NB4 (cell line): ENCODE measurements around the gene PARP1.

ENCODE experiments used
- MYC ChIP-seq: IDR thresholded peaks from 2 replicates; pipeline ENCODE4 v1.6.1; 2011; ENCODE audit warnings: low read depth, low read length
- POLR2A ChIP-seq: IDR thresholded peaks from 2 replicates; pipeline ENCODE4 v1.6.1; 2011; ENCODE audit warnings: mild to moderate bottlenecking; ENCODE audit not compliant: insufficient read length; ENCODE audit errors: extremely low read depth
- TF ChIP-seq, protein P1 (sequence below): IDR thresholded peaks from one replicate; pipeline ENCODE4 v1.5.1; 2012; ENCODE audit warnings: low read depth, low read length

DNA sequence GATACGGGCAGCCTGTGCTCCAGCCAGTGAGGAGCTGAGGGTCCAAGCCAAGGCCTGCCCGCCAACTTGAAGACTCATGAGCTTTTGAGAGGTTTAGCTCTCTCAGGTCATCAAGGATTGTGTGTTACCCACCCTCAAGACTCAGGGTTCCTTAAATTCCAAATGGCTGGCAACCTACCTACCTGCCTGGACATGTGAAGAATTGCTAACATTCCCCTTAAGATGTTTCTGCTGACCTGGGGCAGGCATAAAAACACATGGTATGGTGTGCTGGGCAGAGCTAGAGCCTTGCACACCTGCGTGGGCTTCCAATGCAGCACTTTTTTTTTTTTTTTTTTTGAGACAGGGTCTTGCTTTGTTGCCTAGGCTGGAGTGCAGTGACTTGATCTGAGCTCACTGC is 17.2 kb downstream of the PARP1 start:
- TF ChIP-seq POLR2A, result no peak
- TF ChIP-seq, protein P1, sequence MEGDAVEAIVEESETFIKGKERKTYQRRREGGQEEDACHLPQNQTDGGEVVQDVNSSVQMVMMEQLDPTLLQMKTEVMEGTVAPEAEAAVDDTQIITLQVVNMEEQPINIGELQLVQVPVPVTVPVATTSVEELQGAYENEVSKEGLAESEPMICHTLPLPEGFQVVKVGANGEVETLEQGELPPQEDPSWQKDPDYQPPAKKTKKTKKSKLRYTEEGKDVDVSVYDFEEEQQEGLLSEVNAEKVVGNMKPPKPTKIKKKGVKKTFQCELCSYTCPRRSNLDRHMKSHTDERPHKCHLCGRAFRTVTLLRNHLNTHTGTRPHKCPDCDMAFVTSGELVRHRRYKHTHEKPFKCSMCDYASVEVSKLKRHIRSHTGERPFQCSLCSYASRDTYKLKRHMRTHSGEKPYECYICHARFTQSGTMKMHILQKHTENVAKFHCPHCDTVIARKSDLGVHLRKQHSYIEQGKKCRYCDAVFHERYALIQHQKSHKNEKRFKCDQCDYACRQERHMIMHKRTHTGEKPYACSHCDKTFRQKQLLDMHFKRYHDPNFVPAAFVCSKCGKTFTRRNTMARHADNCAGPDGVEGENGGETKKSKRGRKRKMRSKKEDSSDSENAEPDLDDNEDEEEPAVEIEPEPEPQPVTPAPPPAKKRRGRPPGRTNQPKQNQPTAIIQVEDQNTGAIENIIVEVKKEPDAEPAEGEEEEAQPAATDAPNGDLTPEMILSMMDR, result no peak
- TF ChIP-seq MYC, result no peak
